DMS79 treated with DMSO at 0.1 percent for 48 hours (cell line): Measurements from ENCODE around the gene TMEM106C.
A peak's percentile ranks its signal among the peaks of the same experiment; 100 is the strongest.

Experiments
- DNase-seq: peaks from one replicate; lab custom pipeline; 2025; lab: John Stamatoyannopoulos, UW

The TMEM106C gene

GRCh38 chr12:47995981-47996401, 32.6 kb downstream of the TMEM106C start:
- DNase-seq: no peak

GRCh38 chr12:47997321-47997720, 33.9 kb downstream of the TMEM106C start:
- DNase-seq: no peak

GRCh38 chr12:47999816-48000215, 36.4 kb downstream of the TMEM106C start:
- no peak for DNase-seq

- DNase-seq: peak; percentile 30
These were observed 37.6 kb downstream of the TMEM106C start for GRCh38 chr12:48000878-48001504.

GRCh38 chr12:48001505-48002413, 38.4 kb downstream of the TMEM106C start:
- peak; percentile 32 for DNase-seq

GRCh38 chr12:48002414-48002730, 39.0 kb downstream of the TMEM106C start:
- no peak for DNase-seq

- DNase-seq: peak; percentile 55
These were observed 39.4 kb downstream of the TMEM106C start for GRCh38 chr12:48002773-48003218.

- peak; percentile 13 for DNase-seq
These were observed 40.0 kb downstream of the TMEM106C start for GRCh38 chr12:48003226-48004052.

GRCh38 chr12:48004053-48004941, 40.9 kb downstream of the TMEM106C start, which contains the start of gene COL2A1:
Gene COL2A1, minus strand, starts transcription at chr12:48004476. Its CDS starts 155 bp downstream, at chr12:48004321.
- DNase-seq: peak; percentile 87

GRCh38 chr12:48005001-48005749, 41.8 kb downstream of the TMEM106C start:
- DNase-seq: no peak

- DNase-seq: no peak
These were observed 42.3 kb downstream of the TMEM106C start for GRCh38 chr12:48005750-48006021.

- DNase-seq: no peak
These were observed 43.8 kb downstream of the TMEM106C start for GRCh38 chr12:48007206-48007605.

- no peak for DNase-seq
These were observed 45.0 kb downstream of the TMEM106C start for GRCh38 chr12:48008349-48008748.

GRCh38 chr12:48008950-48009349, 45.6 kb downstream of the TMEM106C start:
- no peak for DNase-seq

GRCh38 chr12:48009471-48009870, 46.1 kb downstream of the TMEM106C start:
- no peak for DNase-seq

GRCh38 chr12:48010366-48010970, 47.1 kb downstream of the TMEM106C start:
- no peak for DNase-seq

- no peak for DNase-seq
These were observed 48.7 kb downstream of the TMEM106C start for GRCh38 chr12:48012070-48012469.

GRCh38 chr12:48013287-48013686, 49.9 kb downstream of the TMEM106C start:
- DNase-seq: no peak

- no peak for DNase-seq
These were observed 51.7 kb downstream of the TMEM106C start for GRCh38 chr12:48015129-48015528.

- DNase-seq: no peak
These were observed 52.6 kb downstream of the TMEM106C start for GRCh38 chr12:48015954-48016353.
